ENCODE data around the gene PLTP.

The PLTP gene

GRCh38 chr20:45852326-45852725, 59.6 kb downstream of the PLTP start:
- TF ChIP-seq, protein P1, sequence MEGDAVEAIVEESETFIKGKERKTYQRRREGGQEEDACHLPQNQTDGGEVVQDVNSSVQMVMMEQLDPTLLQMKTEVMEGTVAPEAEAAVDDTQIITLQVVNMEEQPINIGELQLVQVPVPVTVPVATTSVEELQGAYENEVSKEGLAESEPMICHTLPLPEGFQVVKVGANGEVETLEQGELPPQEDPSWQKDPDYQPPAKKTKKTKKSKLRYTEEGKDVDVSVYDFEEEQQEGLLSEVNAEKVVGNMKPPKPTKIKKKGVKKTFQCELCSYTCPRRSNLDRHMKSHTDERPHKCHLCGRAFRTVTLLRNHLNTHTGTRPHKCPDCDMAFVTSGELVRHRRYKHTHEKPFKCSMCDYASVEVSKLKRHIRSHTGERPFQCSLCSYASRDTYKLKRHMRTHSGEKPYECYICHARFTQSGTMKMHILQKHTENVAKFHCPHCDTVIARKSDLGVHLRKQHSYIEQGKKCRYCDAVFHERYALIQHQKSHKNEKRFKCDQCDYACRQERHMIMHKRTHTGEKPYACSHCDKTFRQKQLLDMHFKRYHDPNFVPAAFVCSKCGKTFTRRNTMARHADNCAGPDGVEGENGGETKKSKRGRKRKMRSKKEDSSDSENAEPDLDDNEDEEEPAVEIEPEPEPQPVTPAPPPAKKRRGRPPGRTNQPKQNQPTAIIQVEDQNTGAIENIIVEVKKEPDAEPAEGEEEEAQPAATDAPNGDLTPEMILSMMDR (IDR thresholded peaks at IDR 0.05; ENCODE audit: extremely low read depth, insufficient read depth, missing control alignments): no peak
- in situ Hi-C loops (cut with MboI; ENCODE audit: low pct_unique_long_range_greater_than_20kb, low sequenced_read_pairs, unreplicated experiment): no loop called here
- no peak for DNase-seq (ENCODE audit: low spot score)

DNA sequence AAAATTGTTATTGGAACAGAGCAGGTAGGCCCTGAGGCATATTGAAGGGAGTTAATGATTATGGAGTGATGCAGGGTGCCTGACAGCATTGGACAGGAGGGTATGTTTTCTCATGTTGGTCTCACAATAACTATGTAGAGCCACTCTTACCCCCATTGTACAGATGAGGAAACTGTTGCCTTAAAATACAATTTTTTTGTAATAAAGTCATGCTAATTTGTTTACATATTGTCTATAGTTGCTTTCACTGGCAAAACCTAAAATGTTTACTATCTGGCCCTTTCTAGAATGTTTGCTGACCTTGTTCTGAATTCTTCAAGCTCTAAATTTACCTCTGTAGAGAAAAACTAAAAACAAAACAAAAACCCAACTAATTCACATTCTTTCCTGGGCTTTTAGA, 60.5 kb downstream of the PLTP start:
- TF ChIP-seq, protein P1 (IDR thresholded peaks at IDR 0.05; ENCODE audit: extremely low read depth, insufficient read depth, missing control alignments): no peak
- in situ Hi-C loops (cut with MboI; ENCODE audit: low pct_unique_long_range_greater_than_20kb, low sequenced_read_pairs, unreplicated experiment): no loop called here
- no peak for DNase-seq (ENCODE audit: low spot score)

DNA sequence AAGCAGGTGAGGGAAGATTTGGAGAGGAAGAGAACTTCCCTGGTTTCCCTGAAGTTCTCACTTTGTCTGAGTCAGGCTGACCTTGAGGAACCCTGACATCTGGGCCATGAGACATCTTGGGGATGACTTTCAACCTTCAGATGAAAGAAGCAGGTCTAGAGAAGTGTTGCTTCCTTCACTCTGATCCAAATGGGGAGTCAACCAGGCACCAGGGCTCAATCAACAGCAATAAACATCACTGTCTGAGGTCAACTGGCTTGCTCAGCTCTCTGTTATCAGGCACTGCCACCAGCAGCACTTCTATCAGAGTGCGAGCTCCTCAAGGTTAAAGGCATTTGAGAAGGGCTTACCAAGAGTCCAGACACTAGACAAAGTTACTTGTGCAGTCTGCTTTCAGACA, 61.0 kb downstream of the PLTP start:
- TF ChIP-seq, protein P1 (IDR thresholded peaks at IDR 0.05; ENCODE audit: extremely low read depth, insufficient read depth, missing control alignments): no peak
- in situ Hi-C loops (cut with MboI; ENCODE audit: low pct_unique_long_range_greater_than_20kb, low sequenced_read_pairs, unreplicated experiment): no loop called here
- DNase-seq (ENCODE audit: low spot score): no peak

DNA sequence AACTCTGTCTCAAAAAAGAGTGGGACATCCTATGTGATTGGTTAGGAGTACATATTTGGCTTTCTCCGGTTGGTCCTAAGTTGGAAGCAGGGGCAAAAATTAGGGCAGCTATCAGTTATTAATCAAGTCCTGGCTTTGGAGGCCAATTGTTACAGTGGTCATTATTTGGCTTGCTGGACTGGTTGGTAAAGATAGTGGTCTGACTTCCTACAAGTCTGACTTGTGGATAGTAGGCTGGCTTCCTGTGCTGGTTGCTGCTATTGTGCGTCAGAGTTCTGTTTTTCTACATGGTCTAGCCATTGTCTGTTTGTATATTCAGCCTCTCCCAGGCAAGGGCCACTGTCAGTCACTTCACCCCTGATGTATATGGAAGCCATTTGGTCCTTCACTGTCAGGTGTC, 61.7 kb downstream of the PLTP start:
- DNase-seq (ENCODE audit: low spot score): no peak
- in situ Hi-C loops (cut with MboI; ENCODE audit: low pct_unique_long_range_greater_than_20kb, low sequenced_read_pairs, unreplicated experiment): no loop called here
- TF ChIP-seq, protein P1 (IDR thresholded peaks at IDR 0.05; ENCODE audit: extremely low read depth, insufficient read depth, missing control alignments): no peak

DNA sequence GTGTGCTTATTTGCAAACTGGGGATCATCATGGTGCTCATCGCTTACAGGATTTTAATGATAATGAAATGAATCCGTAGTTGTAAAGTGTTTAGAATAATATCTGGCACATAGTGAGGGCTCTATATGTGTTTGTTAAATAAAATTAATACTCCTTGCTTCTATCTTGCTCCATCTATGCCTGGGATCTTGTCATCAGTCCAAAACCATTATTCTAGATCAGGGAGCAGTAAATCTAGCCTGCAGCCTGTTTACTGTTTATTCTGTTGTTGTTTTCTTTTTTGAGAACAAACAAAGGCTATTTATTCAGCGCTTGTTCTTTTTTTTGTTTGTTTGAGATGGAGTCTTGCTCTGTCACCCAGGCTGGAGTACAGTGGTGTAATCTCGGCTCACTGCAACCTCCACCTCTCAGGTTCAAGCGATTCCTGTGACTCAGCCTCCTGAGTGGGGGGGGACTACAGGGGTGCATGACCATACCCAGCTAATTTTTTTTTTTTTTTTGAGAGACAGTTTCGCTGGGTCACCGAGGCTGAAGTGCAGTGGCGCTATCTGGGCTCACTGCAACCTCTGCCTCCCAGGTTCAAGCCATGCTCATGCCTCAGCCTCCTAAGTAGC, 62.9 kb downstream of the PLTP start:
- TF ChIP-seq, protein P1 (IDR thresholded peaks at IDR 0.05; ENCODE audit: extremely low read depth, insufficient read depth, missing control alignments): no peak
- no peak for DNase-seq (ENCODE audit: low spot score)
- in situ Hi-C loops (cut with MboI; ENCODE audit: low pct_unique_long_range_greater_than_20kb, low sequenced_read_pairs, unreplicated experiment): no loop called here
